Activated T-cell treated with anti-CD3 and anti-CD28 coated beads, Interleukin-2, amount 50 U/mL, for 24 hours (primary cell): ENCODE measurements around the gene FAM89A.
"Not testable (repeated sequence)": the region's sequence is repeated elsewhere in the genome, so short reads cannot be mapped to it uniquely, and the experiment has no call there.

Source experiments
- DNase-seq: peaks from one replicate; pipeline ENCODE4 v3.0.0-alpha.2; 2020
- H3K27ac Mint-ChIP-seq: 2 replicates; pipeline ENCODE4 v1.8.0; 2020; ENCODE audit warnings: mild to moderate bottlenecking, mixed read lengths
- H3K27me3 Mint-ChIP-seq: 2 replicates; pipeline ENCODE4 v1.8.0; 2020; ENCODE audit warnings: mixed read lengths
- H3K36me3 Mint-ChIP-seq: 2 replicates; pipeline ENCODE4 v1.8.0; 2020; ENCODE audit warnings: low read depth, mixed read lengths
- H3K4me1 Mint-ChIP-seq: 2 replicates; pipeline ENCODE4 v1.8.0; 2020; ENCODE audit warnings: low read depth, mixed read lengths
- H3K4me3 Mint-ChIP-seq: 2 replicates; pipeline ENCODE4 v1.8.0; 2020; ENCODE audit warnings: mild to moderate bottlenecking, moderate library complexity, mixed read lengths
- H3K9me3 Mint-ChIP-seq: 2 replicates; pipeline ENCODE4 v1.8.0; 2020; ENCODE audit warnings: mixed read lengths

Gene FAM89A

DNA sequence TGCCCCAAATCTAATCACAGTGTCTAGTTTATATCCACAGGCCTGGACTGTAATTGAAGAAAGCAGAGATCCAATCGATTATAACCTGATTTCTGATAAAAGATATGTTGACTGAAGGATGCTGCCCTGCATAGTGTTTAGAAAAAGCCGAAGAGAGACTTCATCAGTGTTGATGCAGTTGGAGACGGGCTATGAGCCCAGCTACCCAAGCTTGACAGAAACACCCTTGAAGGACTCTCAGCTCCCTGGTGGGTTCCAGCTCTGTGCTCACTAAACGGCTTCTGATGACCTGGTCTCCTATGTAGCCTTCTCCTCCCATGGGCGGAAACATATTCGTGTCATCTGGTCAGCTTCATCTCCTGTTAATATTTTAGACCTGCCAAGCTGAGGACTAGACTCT is 10.2 kb downstream of the FAM89A start:
- Mint-ChIP-seq H3K27me3 (no peaks in the 10 kb centered on the region), H3K9me3 (no peaks in the 10 kb centered on the region), H3K27ac (no peak overlapping the region), H3K4me3 (no peak overlapping the region), H3K36me3 (peaks cover 23% of the 10 kb centered on the region), H3K4me1 (peaks cover 17% of the 10 kb centered on the region)
- DNase-seq = no peak

DNA sequence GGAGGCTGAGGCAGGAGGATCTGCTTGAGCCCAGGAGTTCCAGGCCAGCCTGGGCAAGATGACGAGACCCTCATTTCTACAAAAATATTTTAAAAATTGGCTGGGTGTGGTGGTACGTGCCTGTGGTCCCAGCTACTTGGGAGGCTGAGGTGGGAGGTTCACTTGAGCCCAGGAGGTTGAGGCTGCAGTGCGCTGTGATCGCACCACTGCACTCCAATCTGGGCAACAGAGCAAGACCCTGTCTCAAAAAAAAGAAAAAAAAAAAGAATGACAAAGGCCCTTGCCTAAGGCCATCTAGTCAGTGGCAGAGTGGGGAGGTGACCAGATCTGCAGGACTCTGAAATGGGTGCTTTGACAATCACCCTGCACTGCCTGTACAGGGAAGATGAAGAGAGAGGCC is 10.8 kb downstream of the FAM89A start:
- H3K9me3 Mint-ChIP-seq, H3K27ac Mint-ChIP-seq, H3K4me3 Mint-ChIP-seq, DNase-seq, H3K27me3 Mint-ChIP-seq: not testable (repeated sequence)
- Mint-ChIP-seq H3K36me3 (peaks cover 21% of the 10 kb centered on the region), H3K4me1 (peaks cover 20% of the 10 kb centered on the region)

DNA sequence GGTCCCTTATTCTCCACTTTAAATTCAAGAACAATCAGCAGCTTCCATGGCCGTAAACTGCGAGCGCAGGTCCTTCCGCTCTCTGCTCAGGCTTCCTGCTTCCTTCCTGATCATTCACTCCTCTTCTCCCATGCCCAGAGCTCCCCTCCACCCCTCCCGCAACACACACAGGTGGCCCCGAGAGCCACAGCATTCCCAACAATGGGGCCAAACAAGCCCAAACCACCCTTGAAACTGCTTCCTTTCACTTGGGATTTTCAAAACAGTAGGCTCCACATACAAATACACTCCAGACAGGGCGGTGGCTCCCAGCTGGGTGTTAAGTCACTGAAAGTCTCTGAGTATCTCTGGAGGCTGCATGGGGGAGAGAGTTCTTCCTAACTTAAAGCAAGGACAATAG is 11.4 kb downstream of the FAM89A start:
- no peaks in the 10 kb centered on the region for H3K9me3 Mint-ChIP-seq
- H3K36me3 Mint-ChIP-seq = peaks cover 18% of the 10 kb centered on the region
- no peak overlapping the region for H3K4me3 Mint-ChIP-seq
- peaks cover 20% of the 10 kb centered on the region for H3K4me1 Mint-ChIP-seq
- DNase-seq = no peak
- H3K27ac Mint-ChIP-seq = no peak overlapping the region
- no peaks in the 10 kb centered on the region for H3K27me3 Mint-ChIP-seq

DNA sequence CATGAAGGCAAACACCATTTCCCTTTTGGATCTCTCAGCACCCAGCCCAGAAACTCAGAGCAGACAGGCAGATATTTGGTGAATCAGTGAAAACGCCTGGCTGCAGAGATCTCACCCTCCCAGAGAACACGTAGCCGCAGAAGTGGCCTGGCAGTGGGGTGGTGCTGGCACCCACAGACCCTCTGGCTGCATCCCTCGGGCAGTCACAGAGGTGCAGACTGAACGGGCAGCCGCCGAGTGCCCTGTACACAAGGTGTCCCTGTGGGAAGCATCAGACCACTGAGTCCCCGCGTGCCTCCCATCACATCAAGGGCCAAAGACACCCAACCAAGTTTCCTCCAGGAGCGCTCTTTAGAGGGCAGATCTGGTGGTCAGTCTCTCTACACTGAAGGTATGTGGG is 12.1 kb downstream of the FAM89A start:
- H3K4me1 Mint-ChIP-seq = peaks cover 19% of the 10 kb centered on the region
- no peak for DNase-seq
- no peak overlapping the region for H3K4me3 Mint-ChIP-seq
- H3K36me3 Mint-ChIP-seq = peaks cover 15% of the 10 kb centered on the region
- no peaks in the 10 kb centered on the region for H3K27me3 Mint-ChIP-seq
- no peak overlapping the region for H3K27ac Mint-ChIP-seq
- no peaks in the 10 kb centered on the region for H3K9me3 Mint-ChIP-seq

DNA sequence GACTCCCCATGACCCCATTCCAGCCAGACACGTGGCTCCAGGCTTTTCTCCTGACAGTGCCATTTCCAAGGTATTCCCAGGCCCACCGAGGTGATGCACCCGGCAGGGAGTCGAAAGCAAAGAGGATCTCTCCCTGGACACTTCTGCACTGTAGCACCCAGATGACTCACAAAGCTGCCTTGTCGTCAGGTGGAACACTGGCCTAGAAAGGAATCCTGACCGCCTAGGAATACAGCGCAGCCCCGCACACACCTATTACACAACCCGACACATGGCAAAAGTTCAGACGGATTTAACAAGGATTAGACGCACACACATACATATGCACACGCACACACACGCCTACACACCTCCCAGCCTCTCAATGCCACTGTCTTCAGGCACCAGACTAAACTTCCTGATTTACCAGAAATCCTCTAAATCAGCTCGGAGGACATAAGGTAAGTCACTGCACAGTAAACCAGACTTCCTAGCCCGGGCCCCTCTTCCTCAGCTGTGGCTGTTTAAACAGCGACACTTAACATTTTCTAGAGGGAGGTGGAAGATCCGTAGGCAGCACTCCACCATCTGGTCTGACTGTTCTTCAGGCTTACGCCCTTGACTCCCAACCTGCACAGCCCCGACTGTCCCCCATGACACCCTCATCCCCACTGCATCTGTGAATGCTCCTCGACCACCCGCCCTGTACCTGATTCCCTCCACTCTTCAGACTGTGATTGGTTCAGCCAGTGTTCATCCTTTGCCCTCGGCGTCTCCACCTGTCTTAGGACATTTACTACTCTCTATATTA is 12.7 kb downstream of the FAM89A start:
- peaks cover 17% of the 10 kb centered on the region for H3K36me3 Mint-ChIP-seq
- no peak overlapping the region for H3K4me3 Mint-ChIP-seq
- H3K9me3 Mint-ChIP-seq = no peaks in the 10 kb centered on the region
- H3K27me3 Mint-ChIP-seq = no peaks in the 10 kb centered on the region
- DNase-seq = no peak
- no peak overlapping the region for H3K27ac Mint-ChIP-seq
- H3K4me1 Mint-ChIP-seq = peaks cover 15% of the 10 kb centered on the region

DNA sequence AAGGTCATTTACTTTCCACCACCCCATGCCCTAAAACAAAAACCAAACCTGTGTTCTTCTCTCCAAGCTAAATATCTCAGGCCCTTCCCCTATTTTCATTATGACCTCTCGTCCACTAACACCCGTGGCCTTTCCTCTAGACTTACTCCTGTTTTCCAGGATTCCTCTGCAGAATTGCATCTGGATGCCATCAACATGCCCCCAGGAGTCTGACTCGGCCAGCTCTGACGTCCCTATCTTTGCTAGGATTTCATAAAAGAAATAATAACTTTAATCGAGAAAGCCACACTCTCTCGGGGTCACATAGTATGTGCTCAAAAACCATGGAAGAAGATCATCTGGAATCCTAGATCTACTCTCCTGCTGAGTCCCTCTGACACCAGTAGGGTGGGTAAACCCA is 13.5 kb downstream of the FAM89A start:
- Mint-ChIP-seq H3K4me3 (no peak overlapping the region), H3K27me3 (no peaks in the 10 kb centered on the region), H3K36me3 (peaks cover 24% of the 10 kb centered on the region), H3K9me3 (no peaks in the 10 kb centered on the region), H3K27ac (no peak overlapping the region), H3K4me1 (peaks cover 16% of the 10 kb centered on the region)
- no peak for DNase-seq

DNA sequence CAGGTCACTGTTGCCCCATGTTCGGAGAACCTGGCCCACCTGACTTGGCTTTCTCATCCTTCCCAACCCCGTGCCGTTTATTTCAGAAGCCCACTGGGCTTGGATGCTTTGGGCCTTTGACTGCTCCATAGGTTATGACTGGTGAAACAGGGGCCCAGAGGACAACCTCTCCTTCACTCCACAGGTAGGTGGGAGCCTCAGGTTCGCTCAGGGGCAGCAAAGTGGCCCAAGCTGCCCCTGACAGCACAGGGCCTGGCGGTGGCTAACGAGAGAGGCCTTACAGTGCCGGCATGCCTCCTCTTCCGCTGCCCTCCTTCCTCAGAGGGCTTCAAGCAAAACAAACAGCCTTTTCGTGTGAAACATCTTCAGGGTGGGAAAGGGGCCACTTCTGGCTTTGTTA is 16.9 kb downstream of the FAM89A start:
- Mint-ChIP-seq H3K9me3 (no peaks in the 10 kb centered on the region), H3K4me3 (no peak overlapping the region), H3K4me1 (peaks cover 25% of the 10 kb centered on the region), H3K27me3 (no peaks in the 10 kb centered on the region), H3K27ac (no peak overlapping the region), H3K36me3 (peaks cover 37% of the 10 kb centered on the region)
- no peak for DNase-seq

DNA sequence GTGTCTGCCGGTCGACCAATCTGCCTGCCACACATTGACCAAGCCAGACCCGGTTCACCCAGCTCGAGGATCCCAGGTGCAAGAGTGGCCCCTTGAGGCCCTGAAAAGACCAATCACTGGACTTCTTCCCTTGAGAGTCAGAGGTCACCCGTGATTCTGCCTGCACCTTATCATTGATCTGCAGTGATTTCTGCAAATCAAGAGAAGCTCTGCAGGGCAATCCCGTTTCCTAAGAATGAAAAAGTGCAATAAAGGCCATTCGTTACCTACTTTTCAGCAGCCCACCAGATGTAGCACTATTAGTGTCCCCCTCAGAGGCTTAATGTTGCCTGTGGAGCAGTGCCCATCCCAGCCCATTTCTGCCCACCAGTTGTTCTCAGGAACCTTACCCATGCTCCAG is 17.5 kb downstream of the FAM89A start:
- not testable (repeated sequence) for H3K27me3 Mint-ChIP-seq, H3K27ac Mint-ChIP-seq, H3K4me3 Mint-ChIP-seq, H3K9me3 Mint-ChIP-seq, DNase-seq
- Mint-ChIP-seq H3K4me1 (peaks cover 23% of the 10 kb centered on the region), H3K36me3 (peaks cover 37% of the 10 kb centered on the region)

DNA sequence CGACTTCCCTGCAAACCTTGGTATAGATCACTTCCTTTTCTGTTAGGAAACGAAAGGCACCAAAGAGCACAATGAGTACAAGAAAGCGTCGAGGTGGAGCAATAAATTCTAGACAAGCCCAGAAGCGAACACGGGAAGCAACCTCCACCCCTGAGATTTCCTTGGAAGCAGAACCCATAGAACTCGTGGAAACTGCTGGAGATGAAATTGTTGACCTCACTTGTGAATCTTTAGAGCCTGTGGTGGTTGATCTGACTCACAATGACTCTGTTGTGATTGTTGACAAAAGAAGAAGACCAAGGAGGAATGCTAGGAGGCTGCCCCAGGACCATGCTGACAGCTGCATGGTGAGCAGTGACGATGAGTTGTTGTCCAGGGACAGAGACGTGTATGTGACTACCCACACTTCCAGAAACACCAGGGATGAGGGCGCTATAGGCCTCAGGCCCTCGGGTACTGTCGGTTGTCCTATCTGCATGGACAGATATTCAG is 18.5 kb downstream of the FAM89A start:
- H3K4me1 Mint-ChIP-seq = peaks cover 23% of the 10 kb centered on the region
- peaks cover 39% of the 10 kb centered on the region for H3K36me3 Mint-ChIP-seq
- DNase-seq = no peak
- no peaks in the 10 kb centered on the region for H3K27me3 Mint-ChIP-seq
- H3K9me3 Mint-ChIP-seq = no peaks in the 10 kb centered on the region
- no peak overlapping the region for H3K27ac Mint-ChIP-seq
- no peak overlapping the region for H3K4me3 Mint-ChIP-seq

DNA sequence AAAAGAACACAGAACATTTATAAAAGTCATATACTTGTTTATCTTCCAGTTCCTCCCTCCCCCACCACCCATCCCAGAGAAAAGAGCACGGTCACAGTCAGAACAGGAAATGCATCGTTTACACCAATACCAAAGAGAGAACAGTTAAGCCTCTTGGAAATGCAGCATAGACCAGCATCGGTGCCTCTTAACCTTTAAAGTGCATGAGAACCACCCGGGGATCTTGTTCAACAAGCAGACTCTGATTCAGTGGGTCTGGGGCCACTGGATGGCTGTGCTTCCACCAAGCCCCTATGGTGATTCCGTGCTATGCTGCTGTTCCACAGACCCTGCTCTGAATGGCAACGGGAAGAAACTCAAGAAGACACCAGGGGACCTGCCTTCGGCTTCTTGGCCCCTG is 19.2 kb downstream of the FAM89A start:
- Mint-ChIP-seq H3K4me3 (no peak overlapping the region), H3K9me3 (no peaks in the 10 kb centered on the region), H3K27ac (peak overlapping the region; percentile 8), H3K27me3 (no peaks in the 10 kb centered on the region), H3K4me1 (peaks cover 23% of the 10 kb centered on the region), H3K36me3 (peaks cover 40% of the 10 kb centered on the region)
- no peak for DNase-seq

DNA sequence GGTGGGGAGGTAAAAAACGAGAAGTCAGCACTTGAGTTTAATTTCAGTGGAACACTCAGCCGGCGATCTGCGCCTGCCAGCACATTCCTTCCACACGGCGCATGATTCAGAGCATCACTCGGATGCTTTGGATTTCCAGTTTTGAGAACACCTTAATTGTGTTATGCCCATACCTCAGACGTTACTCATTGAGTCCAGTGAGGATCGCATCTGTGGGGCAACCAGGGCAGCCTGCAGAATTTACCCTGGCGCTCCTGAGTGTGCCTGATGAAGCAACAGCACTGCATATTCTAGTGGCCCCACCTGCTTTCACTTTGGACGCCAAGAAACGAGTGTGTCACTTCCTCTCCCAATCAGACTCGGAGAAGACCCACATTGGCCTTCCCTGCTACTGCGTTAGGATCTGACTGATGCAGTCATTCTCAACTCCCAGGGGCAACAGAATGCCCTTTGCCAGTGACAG is 19.9 kb downstream of the FAM89A start:
- H3K4me3 Mint-ChIP-seq = peak overlapping the region; percentile 57
- DNase-seq = no peak
- peak overlapping the region; percentile 8 for H3K27ac Mint-ChIP-seq
- peaks cover 44% of the 10 kb centered on the region for H3K36me3 Mint-ChIP-seq
- H3K9me3 Mint-ChIP-seq = no peaks in the 10 kb centered on the region
- H3K4me1 Mint-ChIP-seq = peaks cover 23% of the 10 kb centered on the region
- H3K27me3 Mint-ChIP-seq = no peaks in the 10 kb centered on the region

DNA sequence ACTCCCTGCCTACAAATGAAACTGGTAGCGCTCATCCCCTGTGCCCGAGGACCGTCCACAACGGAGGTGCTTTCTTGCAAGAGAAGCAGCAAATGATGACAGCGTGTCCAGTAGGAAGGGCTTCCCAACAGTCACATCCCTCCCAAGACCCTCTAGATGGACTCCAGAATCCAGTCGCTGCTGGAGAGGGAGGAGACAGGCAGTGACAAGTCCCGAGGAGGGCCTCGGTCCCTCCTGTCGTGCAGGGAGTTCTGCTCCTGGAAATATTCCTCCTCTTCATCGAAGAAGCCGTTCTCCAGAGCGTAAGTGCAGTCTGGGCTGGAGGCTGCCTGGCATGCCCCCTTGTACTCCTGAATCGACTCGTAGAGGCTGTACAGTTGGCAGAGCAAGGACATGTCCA is 20.3 kb downstream of the FAM89A start:
- Mint-ChIP-seq H3K4me1 (peaks cover 23% of the 10 kb centered on the region), H3K9me3 (no peaks in the 10 kb centered on the region), H3K36me3 (peaks cover 44% of the 10 kb centered on the region), H3K27ac (no peak overlapping the region), H3K27me3 (no peaks in the 10 kb centered on the region), H3K4me3 (peak overlapping the region; percentile 57)
- DNase-seq = no peak

DNA sequence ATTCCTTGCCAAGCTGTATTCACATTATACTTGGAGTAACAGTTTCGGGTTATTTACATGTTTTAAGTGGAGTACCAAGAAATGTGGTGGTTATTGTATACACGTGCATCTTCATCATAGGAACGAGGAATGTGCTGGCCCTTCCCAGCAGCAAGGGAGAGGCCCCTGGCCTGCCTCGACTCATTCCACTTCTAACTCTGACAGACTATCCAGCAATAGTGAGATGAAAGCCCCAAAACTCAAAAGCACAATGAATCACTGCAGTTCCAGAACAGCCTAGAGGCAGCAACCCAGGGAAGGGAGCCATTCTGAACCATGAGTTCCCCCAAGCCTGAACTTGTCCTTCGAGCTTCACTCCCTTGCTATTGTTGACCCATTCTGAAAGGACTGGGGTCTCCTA is 23.1 kb downstream of the FAM89A start:
- no peak for DNase-seq
- H3K36me3 Mint-ChIP-seq = peaks cover 37% of the 10 kb centered on the region
- H3K4me1 Mint-ChIP-seq = peaks cover 18% of the 10 kb centered on the region
- no peaks in the 10 kb centered on the region for H3K9me3 Mint-ChIP-seq
- no peak overlapping the region for H3K4me3 Mint-ChIP-seq
- H3K27me3 Mint-ChIP-seq = no peaks in the 10 kb centered on the region
- no peak overlapping the region for H3K27ac Mint-ChIP-seq

DNA sequence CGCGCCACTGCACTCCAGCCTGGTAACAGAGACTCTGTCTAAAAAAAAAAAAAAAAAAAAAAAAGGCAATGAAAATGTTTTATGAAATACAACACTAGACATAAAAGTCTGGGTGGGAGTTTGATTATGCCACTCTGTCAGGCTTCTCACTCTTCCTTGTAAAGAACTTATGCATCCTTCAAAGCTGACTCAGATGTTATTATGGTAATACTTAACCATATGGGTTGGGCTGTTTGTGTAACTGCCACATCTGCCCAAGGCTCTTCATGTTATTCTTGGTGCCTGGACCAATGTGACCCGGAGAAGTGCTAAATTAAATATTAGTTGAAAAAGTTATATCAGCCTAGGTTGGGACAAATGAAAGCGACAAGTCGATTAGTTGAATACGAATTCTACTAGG is 23.8 kb downstream of the FAM89A start:
- Mint-ChIP-seq H3K4me1 (peaks cover 13% of the 10 kb centered on the region), H3K9me3 (no peaks in the 10 kb centered on the region), H3K27me3 (no peaks in the 10 kb centered on the region), H3K27ac (no peak overlapping the region), H3K36me3 (peaks cover 32% of the 10 kb centered on the region), H3K4me3 (no peak overlapping the region)
- no peak for DNase-seq

DNA sequence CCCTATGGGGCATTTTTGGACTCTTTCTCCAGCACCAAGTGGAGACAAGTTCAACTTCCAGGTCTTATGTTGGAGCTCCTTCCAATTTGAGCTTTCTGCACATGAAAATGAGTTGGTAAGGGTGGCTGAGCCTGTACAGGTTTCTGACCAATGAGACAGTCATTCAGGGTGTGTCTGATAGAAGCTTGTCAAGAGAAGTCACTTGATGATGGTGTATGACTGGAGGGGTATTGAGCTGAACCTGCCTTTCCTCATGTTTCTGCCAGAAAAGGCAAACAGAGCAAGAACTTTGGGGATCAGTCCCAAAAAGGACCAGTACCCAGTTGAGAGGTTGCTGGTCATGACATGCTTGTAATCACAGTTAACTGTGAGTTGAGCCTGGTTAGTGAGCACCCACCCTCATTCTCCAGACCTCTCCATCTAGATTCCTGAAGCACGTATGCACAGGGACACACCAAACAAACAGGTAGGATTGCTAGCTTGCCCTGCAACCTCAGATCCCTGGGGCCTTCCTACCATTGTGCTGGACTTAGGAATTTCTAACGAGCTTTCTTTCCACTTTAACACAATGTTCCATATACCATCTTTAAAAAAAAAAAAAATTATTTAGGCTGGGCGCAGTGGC is 26.6 kb downstream of the FAM89A start:
- H3K27me3 Mint-ChIP-seq = no peaks in the 10 kb centered on the region
- no peak for DNase-seq
- H3K27ac Mint-ChIP-seq = no peak overlapping the region
- H3K4me3 Mint-ChIP-seq = no peak overlapping the region
- peaks cover 19% of the 10 kb centered on the region for H3K36me3 Mint-ChIP-seq
- H3K4me1 Mint-ChIP-seq = no peaks in the 10 kb centered on the region
- H3K9me3 Mint-ChIP-seq = no peaks in the 10 kb centered on the region
